Psoas muscle (tissue), 8 donors: ENCODE results near the gene TBXAS1. TPM values are rescaled to one million over a fixed set of nuclear protein-coding genes. Genes with fewer than 3 reads are reported as not detected.

Experiments
- ATAC-seq, 4 donors: fragments of 200-7000 bp; cut with Tn5 transposase; one replicate each; pipeline ENCODE4 v1.9.1; 2020; ENCODE audit warnings: moderate library complexity in 3 of 4, mild to moderate bottlenecking in 2 of 4
- DNase-seq, 2 donors: peaks; one replicate each; pipeline ENCODE4 v3.0.0-alpha.2; 2020
- H3K27ac ChIP-seq: fragments of 200-600 bp; one replicate; pipeline ENCODE4 v1.8.0; 2022
- H3K27me3 ChIP-seq, 3 donors: fragments of 200-600 bp in 1 of 3; one replicate each; pipeline versions ENCODE4 v1.6.1 to v1.8.0; 2013 to 2022; ENCODE audit warnings: low read length in 2 of 3, mild to moderate bottlenecking in 2 of 3, moderate library complexity in 1 of 3; ENCODE audit not compliant: insufficient read depth in 3 of 3
- H3K36me3 ChIP-seq, 2 donors: fragments of 200-600 bp in 1 of 2; one replicate each; pipeline versions ENCODE4 v1.6.1 to v1.8.0; 2013 to 2022; ENCODE audit warnings: low read depth in 1 of 2, mild to moderate bottlenecking in 1 of 2, moderate library complexity in 1 of 2; ENCODE audit not compliant: insufficient read depth in 1 of 2
- H3K4me1 ChIP-seq: fragments of 200-600 bp; one replicate; pipeline ENCODE4 v1.8.0; 2022
- H3K4me3 ChIP-seq: fragments of 200-600 bp; one replicate; pipeline ENCODE4 v1.8.0; 2022; ENCODE audit warnings: mild to moderate bottlenecking
- H3K9me3 ChIP-seq: fragments of 200-600 bp; one replicate; pipeline ENCODE4 v1.8.0; 2022
- WGBS, 3 donors: extraction: QIAGEN DNeasy Blood & Tissue Kit; methylation state at CpG; one replicate each; pipeline versions ENCODE4 v1.1.6 to v1.1.7; 2013; 5-methylcytosine and 5-hydroxymethylcytosine counted together
- intact Hi-C, 2 donors: fragments of 100-400 bp; cut with DNase I; formaldehyde crosslinking; loops; one replicate each; pipeline versions ENCODE4 v1.11.0 to v1.14.2; 2022
- polyA plus RNA-seq, 3 donors: library from polyadenylated mRNA; stranded (reverse); fragments of 200-250 nt; gene quantifications; one replicate each; pipeline ENCODE4 v1.2.3, GENCODE V29; 2013
- total RNA-seq, 4 donors: library from RNA; stranded (reverse); fragmentation: NEBNext Ultra II Directional in 2 of 4; extraction: Animal tissue kit (Norgen Biotek cat#: 25700) in 2 of 4; gene quantifications; one replicate each; pipeline versions ENCODE4 v1.2.1 to v1.2.4, GENCODE V29; 2021 to 2023
- TF ChIP-seq, protein P1 (sequence below): fragments of 200-600 bp; IDR thresholded peaks from one replicate; pipeline ENCODE4 v1.8.0; 2022; ENCODE audit warnings: antibody characterized with exemption
- donor health status: healthy with polysubstance abuse.
- donor health status: DM: no; HTN: no; CAD: no; lungs with moderate emphysema.
- donor health status: Bipolar disorder and iron deficiency.
- donor health status: healthy.
- donor health status: DM: yes; HTN: yes; CAD: no.
- donor health status: DM: no; HTN: no; CAD: no.
- donor health status: DM: no; HTN: no; CAD: no.
- donor health status: DM: yes; HTN: yes; CAD: no.

The TBXAS1 gene
- total and polyA plus RNA-seq, 7 donors, result 0.90 to 2.9 (median 2.0) TPM

DNA sequence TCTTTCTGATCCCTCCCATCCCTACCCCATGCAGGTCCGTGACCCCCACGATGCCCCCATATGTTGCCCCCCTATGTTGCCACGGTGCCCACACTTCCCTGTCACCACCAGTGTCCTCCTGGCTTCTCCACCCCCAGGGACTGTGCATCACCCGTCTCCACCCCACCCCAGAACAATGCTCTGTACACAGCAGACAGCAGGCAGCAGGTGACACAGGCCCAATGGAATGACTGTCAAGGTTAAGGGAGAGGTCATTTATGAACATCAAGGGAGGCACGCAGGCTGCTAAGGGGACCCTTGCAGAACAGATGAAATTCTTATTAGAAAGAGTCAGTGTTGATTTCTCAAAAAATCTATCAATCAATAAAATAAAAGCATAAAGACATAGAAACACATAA lies 162.2 kb downstream of the TBXAS1 start:
- TF ChIP-seq, protein P1, sequence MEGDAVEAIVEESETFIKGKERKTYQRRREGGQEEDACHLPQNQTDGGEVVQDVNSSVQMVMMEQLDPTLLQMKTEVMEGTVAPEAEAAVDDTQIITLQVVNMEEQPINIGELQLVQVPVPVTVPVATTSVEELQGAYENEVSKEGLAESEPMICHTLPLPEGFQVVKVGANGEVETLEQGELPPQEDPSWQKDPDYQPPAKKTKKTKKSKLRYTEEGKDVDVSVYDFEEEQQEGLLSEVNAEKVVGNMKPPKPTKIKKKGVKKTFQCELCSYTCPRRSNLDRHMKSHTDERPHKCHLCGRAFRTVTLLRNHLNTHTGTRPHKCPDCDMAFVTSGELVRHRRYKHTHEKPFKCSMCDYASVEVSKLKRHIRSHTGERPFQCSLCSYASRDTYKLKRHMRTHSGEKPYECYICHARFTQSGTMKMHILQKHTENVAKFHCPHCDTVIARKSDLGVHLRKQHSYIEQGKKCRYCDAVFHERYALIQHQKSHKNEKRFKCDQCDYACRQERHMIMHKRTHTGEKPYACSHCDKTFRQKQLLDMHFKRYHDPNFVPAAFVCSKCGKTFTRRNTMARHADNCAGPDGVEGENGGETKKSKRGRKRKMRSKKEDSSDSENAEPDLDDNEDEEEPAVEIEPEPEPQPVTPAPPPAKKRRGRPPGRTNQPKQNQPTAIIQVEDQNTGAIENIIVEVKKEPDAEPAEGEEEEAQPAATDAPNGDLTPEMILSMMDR, result no peak
- Histone ChIP-seq H3K27ac (no peak overlapping the region), H3K36me3 (no peaks in the 10 kb centered on the region), H3K9me3 (no peaks in the 10 kb centered on the region), H3K27me3 (no peaks in the 10 kb centered on the region), H3K4me1 (no peaks in the 10 kb centered on the region), H3K4me3 (no peak overlapping the region)
- ATAC-seq (no peak), DNase-seq (no peak)
- WGBS, 3 donors, result 81 to 83% (median 83%) methylated on average over 5 of the region's 5 CpGs
- intact Hi-C loops, result no loop called here

DNA sequence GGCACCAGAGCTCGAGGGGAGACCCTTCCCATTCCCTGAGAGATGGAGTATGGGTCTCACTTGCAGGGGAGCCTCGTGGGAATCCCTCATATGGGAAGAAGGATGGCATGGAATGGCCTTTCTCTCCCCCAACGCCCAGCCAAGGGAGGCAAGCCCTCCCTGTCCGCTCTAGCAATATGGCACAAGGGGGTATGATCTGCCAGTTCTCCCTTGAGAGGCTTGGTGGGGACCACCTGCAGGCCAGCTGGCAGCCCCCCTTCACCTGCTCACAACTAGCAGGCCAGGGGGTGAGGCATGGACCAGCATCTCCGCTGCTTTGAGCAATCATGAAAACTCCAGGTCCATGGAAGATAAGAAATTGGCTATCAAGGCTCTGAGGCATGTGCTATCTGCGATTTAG lies 162.8 kb downstream of the TBXAS1 start:
- ATAC-seq (no peak), DNase-seq (no peak)
- intact Hi-C loops, result no loop called here
- no peaks in the 10 kb centered on the region for H3K27me3 ChIP-seq
- no peaks in the 10 kb centered on the region for H3K4me1 ChIP-seq
- H3K4me3 ChIP-seq, result no peak overlapping the region
- no peaks in the 10 kb centered on the region for H3K9me3 ChIP-seq
- no peaks in the 10 kb centered on the region for H3K36me3 ChIP-seq
- TF ChIP-seq, protein P1, result no peak
- WGBS, 3 donors, result 84 to 88% (median 85%) methylated on average over 6 of the region's 6 CpGs
- no peak overlapping the region for H3K27ac ChIP-seq

DNA sequence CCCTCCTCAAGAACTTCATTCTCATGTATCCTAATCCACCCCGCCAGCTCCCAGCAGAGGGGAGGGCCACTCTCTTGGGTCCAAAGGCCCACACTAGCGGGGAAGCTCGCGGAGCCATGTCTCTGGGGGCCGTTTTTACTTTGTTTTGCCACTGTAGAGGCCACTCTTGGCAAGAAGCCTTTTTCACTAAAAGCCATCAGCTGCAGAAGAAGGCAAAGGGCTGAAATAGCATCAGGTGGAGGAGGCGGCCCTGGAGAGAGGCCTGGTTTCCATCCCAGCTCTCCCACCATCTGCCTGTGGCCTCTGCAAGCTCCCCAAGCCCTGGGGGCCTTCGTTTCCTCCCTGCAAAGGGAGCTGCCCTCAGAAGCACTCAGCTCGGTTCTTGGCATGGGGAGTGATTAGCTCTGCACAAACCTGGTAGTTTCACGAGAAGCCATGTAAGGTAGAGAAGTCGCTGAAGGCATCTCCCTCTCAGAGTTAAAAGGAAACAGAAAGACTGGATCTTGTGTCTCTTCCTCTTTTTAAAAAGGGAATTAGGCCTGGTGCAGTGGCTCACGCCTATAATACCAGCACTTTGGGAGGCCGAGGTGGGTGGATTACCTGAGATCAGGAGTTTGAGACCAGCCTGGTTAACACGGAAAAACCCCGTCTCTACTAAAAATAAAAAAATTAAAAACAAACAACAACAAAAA lies 163.4 kb downstream of the TBXAS1 start:
- ATAC-seq, result no peak
- TF ChIP-seq, protein P1, result no peak
- WGBS, 3 donors, result 75 to 86% (median 83%) methylated on average over 14 of the region's 14 CpGs
- Histone ChIP-seq H3K36me3 (no peaks in the 10 kb centered on the region), H3K27me3 (peaks cover 0 to under 1% (median 0%) of the 10 kb centered on the region in 3 donors), H3K27ac (no peak overlapping the region), H3K4me3 (no peak overlapping the region), H3K9me3 (no peaks in the 10 kb centered on the region), H3K4me1 (no peaks in the 10 kb centered on the region)
- no peak for DNase-seq
- intact Hi-C loops, result no loop called here

DNA sequence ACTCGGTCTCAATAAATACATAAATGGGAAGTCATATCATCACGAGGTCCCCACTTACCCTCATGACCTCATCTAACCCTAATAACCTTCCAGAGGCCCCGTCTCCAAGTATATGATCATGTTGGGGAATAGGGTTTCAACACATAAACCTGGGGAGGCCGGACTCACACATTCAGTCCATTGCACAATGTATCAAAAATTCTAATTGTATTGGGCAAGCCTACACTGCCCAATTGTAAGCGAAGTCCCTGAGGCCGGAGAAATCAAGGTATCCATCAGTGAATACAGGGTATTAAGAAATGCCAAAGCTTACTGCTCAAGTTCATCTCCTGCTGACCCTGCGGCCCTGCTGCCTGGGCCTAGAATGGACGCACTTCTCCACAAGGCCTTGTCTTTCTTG lies 164.1 kb downstream of the TBXAS1 start:
- H3K27ac ChIP-seq, result no peak overlapping the region
- peaks cover 0 to 4% (median 0%) of the 10 kb centered on the region in 3 donors for H3K27me3 ChIP-seq
- no peak overlapping the region for H3K4me3 ChIP-seq
- TF ChIP-seq, protein P1, result no peak
- DNase-seq (no peak), ATAC-seq (no peak)
- intact Hi-C loops, result no loop called here
- H3K36me3 ChIP-seq, result no peaks in the 10 kb centered on the region
- no peaks in the 10 kb centered on the region for H3K4me1 ChIP-seq
- H3K9me3 ChIP-seq, result no peaks in the 10 kb centered on the region
- WGBS, 3 donors, result 88 to 93% (median 90%) methylated on average over 8 of the region's 8 CpGs

DNA sequence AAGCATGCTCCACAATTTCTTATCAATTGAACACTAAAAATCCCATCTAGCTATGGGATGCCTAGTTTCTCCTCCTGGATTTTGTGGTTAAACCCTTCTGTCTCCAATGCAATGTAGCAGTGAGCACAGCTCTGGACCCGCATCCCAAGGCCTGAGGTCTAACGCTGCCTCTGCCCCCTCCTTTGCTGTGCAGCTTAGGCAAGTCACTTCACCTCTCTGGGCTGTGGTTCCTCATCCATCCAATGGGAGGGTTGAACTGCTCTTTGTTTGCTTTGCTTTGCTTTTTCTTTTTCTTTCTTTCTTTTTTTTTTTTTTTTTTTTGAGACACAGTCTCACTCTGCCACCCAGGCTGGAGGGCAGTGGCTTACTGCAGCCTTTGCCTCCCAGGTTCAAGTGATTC lies 164.5 kb downstream of the TBXAS1 start:
- Histone ChIP-seq H3K27ac (no peak overlapping the region), H3K27me3 (peaks cover 0 to 4% (median 0%) of the 10 kb centered on the region in 3 donors), H3K36me3 (no peaks in the 10 kb centered on the region), H3K4me1 (no peaks in the 10 kb centered on the region), H3K4me3 (no peak overlapping the region), H3K9me3 (no peaks in the 10 kb centered on the region)
- 96 to 100% (median 98%) methylated on average over 2 of the region's 2 CpGs for WGBS, 3 donors
- no peak for ATAC-seq
- TF ChIP-seq, protein P1, result no peak
- intact Hi-C loops, result no loop called here
- no peak for DNase-seq
